GM18517 (cell line): ENCODE results near the gene PEAK1.

ENCODE experiments used
- ATAC-seq: cut with Tn5 transposase; IDR thresholded peaks from one replicate; pipeline ENCODE4 v1.9.1; 2021; ENCODE audit warnings: mild to moderate bottlenecking, moderate library complexity; ENCODE audit not compliant: unreplicated experiment

PEAK1 gene

GRCh38 chr15:77361456-77361855 is 58.4 kb downstream of the PEAK1 start:
- no peak for ATAC-seq

GRCh38 chr15:77358545-77359240 is 61.2 kb downstream of the PEAK1 start:
- ATAC-seq: no peak

GRCh38 chr15:77356305-77356704 is 63.6 kb downstream of the PEAK1 start:
- no peak for ATAC-seq

- no peak for ATAC-seq
These were observed 64.6 kb downstream of the PEAK1 start for GRCh38 chr15:77355321-77355720.

- ATAC-seq: no peak
These were observed 65.8 kb downstream of the PEAK1 start for GRCh38 chr15:77354063-77354462.

- no peak for ATAC-seq
These were observed 67.0 kb downstream of the PEAK1 start for GRCh38 chr15:77352887-77353286.

GRCh38 chr15:77350792-77351191 is 69.1 kb downstream of the PEAK1 start:
- ATAC-seq: no peak

GRCh38 chr15:77349666-77350065 is 70.2 kb downstream of the PEAK1 start:
- no peak for ATAC-seq

GRCh38 chr15:77348511-77348910 is 71.4 kb downstream of the PEAK1 start:
- ATAC-seq: no peak

GRCh38 chr15:77347197-77347596 is 72.7 kb downstream of the PEAK1 start:
- ATAC-seq: no peak

- ATAC-seq: no peak
These were observed 73.5 kb downstream of the PEAK1 start for GRCh38 chr15:77346245-77347036.

GRCh38 chr15:77342807-77343206 is 77.1 kb downstream of the PEAK1 start:
- no peak for ATAC-seq

- no peak for ATAC-seq
These were observed 79.7 kb downstream of the PEAK1 start for GRCh38 chr15:77340245-77340644.

- no peak for ATAC-seq
These were observed 83.9 kb downstream of the PEAK1 start for GRCh38 chr15:77336006-77336405.

GRCh38 chr15:77335298-77335697 is 84.6 kb downstream of the PEAK1 start:
- no peak for ATAC-seq

GRCh38 chr15:77333166-77333565 is 86.7 kb downstream of the PEAK1 start:
- no peak for ATAC-seq

GRCh38 chr15:77329202-77329601 is 90.7 kb downstream of the PEAK1 start:
- no peak for ATAC-seq

GRCh38 chr15:77327844-77328529 is 91.9 kb downstream of the PEAK1 start:
- ATAC-seq: no peak

- no peak for ATAC-seq
These were observed 92.7 kb downstream of the PEAK1 start for GRCh38 chr15:77327168-77327567.

- ATAC-seq: no peak
These were observed 93.5 kb downstream of the PEAK1 start for GRCh38 chr15:77326366-77326765.

GRCh38 chr15:77312523-77312922 is 107.4 kb downstream of the PEAK1 start:
- ATAC-seq: no peak
